ENCODE measurements around the gene ANKRD65.

DNA sequence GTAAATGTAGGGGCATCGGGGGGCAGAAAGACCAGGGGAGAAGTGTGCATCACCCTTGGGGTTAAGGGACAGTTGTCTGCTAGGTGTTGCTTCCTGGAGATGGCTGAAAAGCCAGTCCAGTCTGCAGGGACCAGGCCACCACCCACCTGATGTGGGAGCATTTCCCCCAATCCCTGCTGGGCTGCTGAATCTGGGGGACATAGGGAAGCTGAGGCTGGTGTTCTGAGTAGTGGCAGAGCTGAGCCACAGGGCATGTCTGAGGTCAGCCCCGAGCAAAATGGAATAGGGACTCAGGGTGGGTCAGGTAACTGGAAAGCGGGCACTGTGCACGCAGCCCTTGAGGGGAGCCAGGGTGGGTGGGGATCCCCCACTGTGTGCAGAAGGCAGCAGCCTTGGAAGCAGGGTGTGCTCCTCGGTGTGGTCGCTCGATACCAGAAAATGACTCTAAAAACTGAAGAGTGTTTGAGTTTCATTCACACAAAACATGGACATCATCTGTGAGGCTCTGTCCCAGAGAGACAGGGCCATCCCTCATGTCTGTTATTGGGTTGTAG is 19.5 kb downstream of the ANKRD65 start:
- TF ChIP-seq POLR2A (IDR thresholded peaks at IDR 0.05; ENCODE audit: low read length) (peak; percentile 42), GATA1 (IDR thresholded peaks at IDR 0.05; ENCODE audit: low read depth, low read length) (no peak)

Data from erythroblast (primary cell).